ENCODE results near the gene ZC3H7A.
"Not testable (repeated sequence)": the region's sequence is repeated elsewhere in the genome, so short reads cannot be mapped to it uniquely, and the experiment has no call there.

The ZC3H7A gene

GRCh38 chr16:11794447-11794846, 2.6 kb downstream of the ZC3H7A start:
- Histone ChIP-seq H3K4me1 (ENCODE audit: control insufficient read depth in 1 of 2, insufficient read depth in 2 of 2, low read length in 2 of 2) (peaks cover 57 to 68% of the 10 kb centered on the region in 2 donors), H3K27ac (ENCODE audit: low read depth, low read length) (no peak overlapping the region), H3K36me3 (ENCODE audit: control insufficient read depth in 1 of 2, insufficient read depth in 2 of 2, low read length in 2 of 2) (peaks cover 0 to 13% of the 10 kb centered on the region in 2 donors), H3K27me3 (ENCODE audit: control insufficient read depth in 1 of 2, insufficient read depth in 2 of 2, low read length in 2 of 2) (no peaks in the 10 kb centered on the region), H3K9ac (ENCODE audit: low read depth in 1 of 2, low read length in 2 of 2) (peak overlapping the region in 1 of 2 donors; percentile 1), H3K9me3 (ENCODE audit: control insufficient read depth in 1 of 2, low read length in 2 of 2) (no peaks in the 10 kb centered on the region), H3K4me3 (ENCODE audit: low read depth in 1 of 2, low read length in 2 of 2) (no peak overlapping the region)

GRCh38 chr16:11793840-11794239, 3.2 kb downstream of the ZC3H7A start:
- Histone ChIP-seq H3K27me3 (ENCODE audit: control insufficient read depth in 1 of 2, insufficient read depth in 2 of 2, low read length in 2 of 2) (no peaks in the 10 kb centered on the region), H3K27ac (ENCODE audit: low read depth, low read length) (no peak overlapping the region), H3K9me3 (ENCODE audit: control insufficient read depth in 1 of 2, low read length in 2 of 2) (no peaks in the 10 kb centered on the region), H3K36me3 (ENCODE audit: control insufficient read depth in 1 of 2, insufficient read depth in 2 of 2, low read length in 2 of 2) (peaks cover 0 to 13% of the 10 kb centered on the region in 2 donors), H3K4me1 (ENCODE audit: control insufficient read depth in 1 of 2, insufficient read depth in 2 of 2, low read length in 2 of 2) (peaks cover 52 to 63% of the 10 kb centered on the region in 2 donors), H3K4me3 (ENCODE audit: low read depth in 1 of 2, low read length in 2 of 2) (peak overlapping the region in 1 of 2 donors; percentile 35), H3K9ac (ENCODE audit: low read depth in 1 of 2, low read length in 2 of 2) (peak overlapping the region; percentile 16 to 17)

- H3K4me1 ChIP-seq (ENCODE audit: control insufficient read depth in 1 of 2, insufficient read depth in 2 of 2, low read length in 2 of 2), result peaks cover 45 to 50% of the 10 kb centered on the region in 2 donors
- peak overlapping the region; percentile 57 for H3K27ac ChIP-seq (ENCODE audit: low read depth, low read length)
- H3K9me3 ChIP-seq (ENCODE audit: control insufficient read depth in 1 of 2, low read length in 2 of 2), result no peaks in the 10 kb centered on the region
- H3K36me3 ChIP-seq (ENCODE audit: control insufficient read depth in 1 of 2, insufficient read depth in 2 of 2, low read length in 2 of 2), result peaks cover 0 to 13% of the 10 kb centered on the region in 2 donors
- H3K4me3 ChIP-seq (ENCODE audit: low read depth in 1 of 2, low read length in 2 of 2), result peak overlapping the region in 1 of 2 donors; percentile 38
- no peaks in the 10 kb centered on the region for H3K27me3 ChIP-seq (ENCODE audit: control insufficient read depth in 1 of 2, insufficient read depth in 2 of 2, low read length in 2 of 2)
- H3K9ac ChIP-seq (ENCODE audit: low read depth in 1 of 2, low read length in 2 of 2), result peak overlapping the region in 1 of 2 donors; percentile 54
Measured at GRCh38 chr16:11792410-11793241, 4.4 kb downstream of the ZC3H7A start.

- no peaks in the 10 kb centered on the region for H3K9me3 ChIP-seq (ENCODE audit: control insufficient read depth in 1 of 2, low read length in 2 of 2)
- peaks cover 50 to 54% of the 10 kb centered on the region in 2 donors for H3K4me1 ChIP-seq (ENCODE audit: control insufficient read depth in 1 of 2, insufficient read depth in 2 of 2, low read length in 2 of 2)
- peak overlapping the region in 1 of 2 donors; percentile 10 for H3K4me3 ChIP-seq (ENCODE audit: low read depth in 1 of 2, low read length in 2 of 2)
- H3K36me3 ChIP-seq (ENCODE audit: control insufficient read depth in 1 of 2, insufficient read depth in 2 of 2, low read length in 2 of 2), result peaks cover 0 to 13% of the 10 kb centered on the region in 2 donors
- peak overlapping the region in 1 of 2 donors; percentile 5 for H3K9ac ChIP-seq (ENCODE audit: low read depth in 1 of 2, low read length in 2 of 2)
- H3K27ac ChIP-seq (ENCODE audit: low read depth, low read length), result no peak overlapping the region
- H3K27me3 ChIP-seq (ENCODE audit: control insufficient read depth in 1 of 2, insufficient read depth in 2 of 2, low read length in 2 of 2), result no peaks in the 10 kb centered on the region
Measured at GRCh38 chr16:11791144-11791828, 5.8 kb downstream of the ZC3H7A start.

GRCh38 chr16:11788914-11789313, 8.1 kb downstream of the ZC3H7A start:
- no peaks in the 10 kb centered on the region for H3K9me3 ChIP-seq (ENCODE audit: control insufficient read depth in 1 of 2, low read length in 2 of 2)
- no peak overlapping the region for H3K4me3 ChIP-seq (ENCODE audit: low read depth in 1 of 2, low read length in 2 of 2)

GRCh38 chr16:11784980-11785599, 12.0 kb downstream of the ZC3H7A start:
- H3K27ac ChIP-seq (ENCODE audit: low read depth, low read length); H3K9me3 ChIP-seq (ENCODE audit: control insufficient read depth in 1 of 2, low read length in 2 of 2); H3K36me3 ChIP-seq (ENCODE audit: control insufficient read depth in 1 of 2, insufficient read depth in 2 of 2, low read length in 2 of 2); H3K27me3 ChIP-seq (ENCODE audit: control insufficient read depth in 1 of 2, insufficient read depth in 2 of 2, low read length in 2 of 2); H3K4me3 ChIP-seq (ENCODE audit: low read depth in 1 of 2, low read length in 2 of 2); H3K9ac ChIP-seq (ENCODE audit: low read depth in 1 of 2, low read length in 2 of 2): not testable (repeated sequence)
- peaks cover 35 to 49% of the 10 kb centered on the region in 2 donors for H3K4me1 ChIP-seq (ENCODE audit: control insufficient read depth in 1 of 2, insufficient read depth in 2 of 2, low read length in 2 of 2)

More at GRCh38 chr16:11788914-11789313, 8.1 kb downstream of the ZC3H7A start:
- Histone ChIP-seq H3K36me3 (ENCODE audit: control insufficient read depth in 1 of 2, insufficient read depth in 2 of 2, low read length in 2 of 2) (peaks cover 0 to 7% of the 10 kb centered on the region in 2 donors), H3K27ac (ENCODE audit: low read depth, low read length) (no peak overlapping the region), H3K4me1 (ENCODE audit: control insufficient read depth in 1 of 2, insufficient read depth in 2 of 2, low read length in 2 of 2) (peaks cover 36 to 48% of the 10 kb centered on the region in 2 donors), H3K9ac (ENCODE audit: low read depth in 1 of 2, low read length in 2 of 2) (no peak overlapping the region), H3K27me3 (ENCODE audit: control insufficient read depth in 1 of 2, insufficient read depth in 2 of 2, low read length in 2 of 2) (no peaks in the 10 kb centered on the region)

GRCh38 chr16:11784381-11784780, 12.7 kb downstream of the ZC3H7A start:
- H3K27ac ChIP-seq (ENCODE audit: low read depth, low read length); H3K27me3 ChIP-seq (ENCODE audit: control insufficient read depth in 1 of 2, insufficient read depth in 2 of 2, low read length in 2 of 2); H3K4me3 ChIP-seq (ENCODE audit: low read depth in 1 of 2, low read length in 2 of 2); H3K36me3 ChIP-seq (ENCODE audit: control insufficient read depth in 1 of 2, insufficient read depth in 2 of 2, low read length in 2 of 2); H3K9ac ChIP-seq (ENCODE audit: low read depth in 1 of 2, low read length in 2 of 2); H3K9me3 ChIP-seq (ENCODE audit: control insufficient read depth in 1 of 2, low read length in 2 of 2): not testable (repeated sequence)
- H3K4me1 ChIP-seq (ENCODE audit: control insufficient read depth in 1 of 2, insufficient read depth in 2 of 2, low read length in 2 of 2), result peaks cover 35 to 49% of the 10 kb centered on the region in 2 donors

- Histone ChIP-seq H3K9me3 (ENCODE audit: control insufficient read depth in 1 of 2, low read length in 2 of 2) (no peaks in the 10 kb centered on the region), H3K4me1 (ENCODE audit: control insufficient read depth in 1 of 2, insufficient read depth in 2 of 2, low read length in 2 of 2) (peaks cover 35 to 49% of the 10 kb centered on the region in 2 donors), H3K36me3 (ENCODE audit: control insufficient read depth in 1 of 2, insufficient read depth in 2 of 2, low read length in 2 of 2) (peaks cover 0 to 5% of the 10 kb centered on the region in 2 donors), H3K27ac (ENCODE audit: low read depth, low read length) (peak overlapping the region; percentile 84), H3K27me3 (ENCODE audit: control insufficient read depth in 1 of 2, insufficient read depth in 2 of 2, low read length in 2 of 2) (no peaks in the 10 kb centered on the region), H3K4me3 (ENCODE audit: low read depth in 1 of 2, low read length in 2 of 2) (peak overlapping the region in 1 of 2 donors; percentile 40), H3K9ac (ENCODE audit: low read depth in 1 of 2, low read length in 2 of 2) (peak overlapping the region in 1 of 2 donors; percentile 61)
Measured at GRCh38 chr16:11784038-11784369, 13.1 kb downstream of the ZC3H7A start.

- H3K4me3 ChIP-seq (ENCODE audit: low read depth in 1 of 2, low read length in 2 of 2), result peak overlapping the region; percentile 38 to 40
- H3K9ac ChIP-seq (ENCODE audit: low read depth in 1 of 2, low read length in 2 of 2), result peak overlapping the region; percentile 40 to 61
- H3K27ac ChIP-seq (ENCODE audit: low read depth, low read length), result peak overlapping the region; percentile 84
- peaks cover 35 to 49% of the 10 kb centered on the region in 2 donors for H3K4me1 ChIP-seq (ENCODE audit: control insufficient read depth in 1 of 2, insufficient read depth in 2 of 2, low read length in 2 of 2)
- no peaks in the 10 kb centered on the region for H3K9me3 ChIP-seq (ENCODE audit: control insufficient read depth in 1 of 2, low read length in 2 of 2)
- peaks cover 0 to 5% of the 10 kb centered on the region in 2 donors for H3K36me3 ChIP-seq (ENCODE audit: control insufficient read depth in 1 of 2, insufficient read depth in 2 of 2, low read length in 2 of 2)
- no peaks in the 10 kb centered on the region for H3K27me3 ChIP-seq (ENCODE audit: control insufficient read depth in 1 of 2, insufficient read depth in 2 of 2, low read length in 2 of 2)
Measured at GRCh38 chr16:11783319-11784037, 13.6 kb downstream of the ZC3H7A start.
